T-helper 1 cell treated with Interleukin-12 subunit alpha and Interleukin-12 subunit beta and Interleukin-4 antibody, amounts not matched to agents 30 μg/mL and 1 μg/mL, for 36 hours (primary cell): ENCODE results near the gene EEA1.
"Not testable (repeated sequence)": the region's sequence is repeated elsewhere in the genome, so short reads cannot be mapped to it uniquely, and the experiment has no call there.

ENCODE experiments used
- H3K27ac Mint-ChIP-seq: one replicate; pipeline ENCODE4 v1.8.0; 2021; ENCODE audit warnings: mild to moderate bottlenecking, mixed read lengths
- H3K27me3 Mint-ChIP-seq: one replicate; pipeline ENCODE4 v1.8.0; 2021; ENCODE audit warnings: low read depth, mixed read lengths
- H3K36me3 Mint-ChIP-seq: one replicate; pipeline ENCODE4 v1.8.0; 2021; ENCODE audit warnings: low read depth, mixed read lengths
- H3K4me1 Mint-ChIP-seq: one replicate; pipeline ENCODE4 v1.8.0; 2021; ENCODE audit warnings: low read depth, mixed read lengths
- H3K4me3 Mint-ChIP-seq: one replicate; pipeline ENCODE4 v1.8.0; 2021; ENCODE audit warnings: mild to moderate bottlenecking, moderate library complexity, mixed read lengths
- H3K9me3 Mint-ChIP-seq: one replicate; pipeline ENCODE4 v1.8.0; 2021; ENCODE audit warnings: mixed read lengths

The EEA1 gene

DNA sequence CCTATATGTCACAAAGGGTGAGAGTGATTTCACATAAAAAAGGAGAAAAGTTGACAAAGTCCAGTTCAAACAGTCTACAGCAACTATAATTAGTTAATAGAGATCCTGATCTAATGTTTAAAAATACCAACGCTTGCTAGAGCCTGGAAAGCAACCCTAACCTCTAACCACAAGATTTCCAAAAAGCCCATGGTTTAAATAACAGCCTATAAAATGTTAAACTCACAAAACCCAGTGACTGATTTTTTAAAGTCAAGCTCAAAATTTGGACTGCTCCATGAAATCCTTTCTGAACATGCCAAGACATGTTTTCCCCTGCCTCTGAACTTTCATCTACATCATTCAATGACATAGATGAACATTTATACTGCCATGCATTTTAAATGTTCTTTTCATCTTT lies 144.7 kb downstream of the EEA1 start:
- H3K27ac Mint-ChIP-seq = no peak overlapping the region
- no peaks in the 10 kb centered on the region for H3K27me3 Mint-ChIP-seq
- peaks cover 5% of the 10 kb centered on the region for H3K4me1 Mint-ChIP-seq
- peaks cover 2% of the 10 kb centered on the region for H3K36me3 Mint-ChIP-seq
- H3K4me3 Mint-ChIP-seq = no peak overlapping the region
- no peaks in the 10 kb centered on the region for H3K9me3 Mint-ChIP-seq

DNA sequence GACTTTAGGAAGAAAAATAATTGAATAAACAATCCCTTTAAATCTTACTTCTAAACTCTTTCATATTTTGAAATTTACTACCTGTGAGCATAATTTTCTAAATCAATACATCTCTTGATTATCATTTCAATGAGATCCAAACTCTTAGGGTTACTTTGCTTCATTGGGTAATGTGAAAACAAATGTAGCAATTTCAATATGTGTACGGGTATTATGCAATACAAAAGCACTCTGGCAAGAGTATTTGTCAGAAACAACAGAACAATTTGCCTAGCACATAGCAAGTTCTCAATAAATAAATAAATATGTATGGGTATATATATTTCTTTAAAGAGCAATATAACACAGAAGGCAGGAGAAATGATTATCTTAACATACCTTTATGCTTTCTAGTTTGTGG lies 149.2 kb downstream of the EEA1 start:
- no peak overlapping the region for H3K4me3 Mint-ChIP-seq
- H3K9me3 Mint-ChIP-seq = no peaks in the 10 kb centered on the region
- H3K4me1 Mint-ChIP-seq = peaks cover 9% of the 10 kb centered on the region
- H3K27ac Mint-ChIP-seq = no peak overlapping the region
- no peaks in the 10 kb centered on the region for H3K27me3 Mint-ChIP-seq
- H3K36me3 Mint-ChIP-seq = peaks cover 12% of the 10 kb centered on the region

DNA sequence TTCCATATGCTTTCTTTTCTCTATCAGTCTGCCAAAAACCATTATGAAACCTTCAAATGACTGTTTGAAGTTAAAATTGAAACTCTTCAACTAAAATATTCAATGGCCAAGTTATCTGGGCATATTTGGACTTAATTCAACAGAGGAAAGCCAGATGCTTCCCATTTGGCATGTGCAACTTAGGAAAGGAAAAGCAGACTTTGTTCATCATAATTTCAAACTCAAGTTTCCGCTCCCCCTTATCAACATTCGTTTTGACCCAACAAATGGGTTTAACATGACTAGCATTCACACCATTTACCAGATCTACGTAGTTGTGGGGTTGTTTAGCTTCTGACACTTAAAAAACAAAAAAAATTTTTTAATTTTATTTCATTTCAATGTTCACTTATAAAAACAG lies 150.6 kb downstream of the EEA1 start:
- Mint-ChIP-seq H3K4me3 (no peak overlapping the region), H3K9me3 (no peaks in the 10 kb centered on the region), H3K27me3 (no peaks in the 10 kb centered on the region), H3K4me1 (peaks cover 9% of the 10 kb centered on the region), H3K36me3 (peaks cover 12% of the 10 kb centered on the region), H3K27ac (no peak overlapping the region)

DNA sequence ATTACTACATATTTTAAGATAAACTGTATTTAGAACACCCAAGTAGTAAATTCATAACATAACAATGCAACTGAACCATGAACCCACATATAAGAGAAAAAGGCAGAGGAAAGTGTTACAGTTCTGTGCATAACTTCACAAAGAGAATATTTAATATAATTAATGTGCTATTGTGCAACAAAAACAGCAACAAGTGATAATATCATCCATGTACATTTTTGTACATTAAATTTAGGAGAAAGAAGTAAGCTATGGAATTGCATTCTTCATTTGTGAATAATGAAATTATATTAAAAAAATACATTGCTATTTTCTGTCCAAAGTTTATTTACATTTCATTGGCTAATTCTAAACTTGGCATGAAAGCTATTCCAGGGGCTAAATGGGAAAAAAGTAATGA lies 153.7 kb downstream of the EEA1 start:
- Mint-ChIP-seq H3K27me3 (no peaks in the 10 kb centered on the region), H3K27ac (no peak overlapping the region), H3K36me3 (peaks cover 12% of the 10 kb centered on the region), H3K4me3 (no peak overlapping the region), H3K4me1 (peaks cover 4% of the 10 kb centered on the region), H3K9me3 (no peaks in the 10 kb centered on the region)

DNA sequence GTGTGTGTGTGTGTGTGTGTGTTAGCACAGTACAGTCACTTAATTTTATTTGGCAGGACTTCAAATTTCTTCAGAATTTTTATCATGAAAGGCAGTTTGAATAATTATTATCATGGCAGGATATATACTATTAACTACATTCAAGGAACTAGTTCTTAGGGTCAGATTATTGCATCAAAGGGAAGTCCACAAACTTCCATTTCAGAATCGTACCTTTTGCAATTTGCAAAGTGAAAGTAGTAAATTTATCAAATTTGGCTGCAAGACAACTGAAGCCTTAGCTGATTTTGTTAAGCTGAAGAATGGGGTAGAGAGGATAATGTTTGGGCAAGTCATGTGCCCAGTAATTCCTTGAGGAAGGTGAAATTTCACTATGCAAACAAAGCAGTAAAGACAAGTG lies 158.1 kb downstream of the EEA1 start:
- Mint-ChIP-seq H3K27ac (no peak overlapping the region), H3K27me3 (no peaks in the 10 kb centered on the region), H3K4me3 (no peak overlapping the region), H3K36me3 (no peaks in the 10 kb centered on the region), H3K4me1 (peaks cover 11% of the 10 kb centered on the region), H3K9me3 (no peaks in the 10 kb centered on the region)

DNA sequence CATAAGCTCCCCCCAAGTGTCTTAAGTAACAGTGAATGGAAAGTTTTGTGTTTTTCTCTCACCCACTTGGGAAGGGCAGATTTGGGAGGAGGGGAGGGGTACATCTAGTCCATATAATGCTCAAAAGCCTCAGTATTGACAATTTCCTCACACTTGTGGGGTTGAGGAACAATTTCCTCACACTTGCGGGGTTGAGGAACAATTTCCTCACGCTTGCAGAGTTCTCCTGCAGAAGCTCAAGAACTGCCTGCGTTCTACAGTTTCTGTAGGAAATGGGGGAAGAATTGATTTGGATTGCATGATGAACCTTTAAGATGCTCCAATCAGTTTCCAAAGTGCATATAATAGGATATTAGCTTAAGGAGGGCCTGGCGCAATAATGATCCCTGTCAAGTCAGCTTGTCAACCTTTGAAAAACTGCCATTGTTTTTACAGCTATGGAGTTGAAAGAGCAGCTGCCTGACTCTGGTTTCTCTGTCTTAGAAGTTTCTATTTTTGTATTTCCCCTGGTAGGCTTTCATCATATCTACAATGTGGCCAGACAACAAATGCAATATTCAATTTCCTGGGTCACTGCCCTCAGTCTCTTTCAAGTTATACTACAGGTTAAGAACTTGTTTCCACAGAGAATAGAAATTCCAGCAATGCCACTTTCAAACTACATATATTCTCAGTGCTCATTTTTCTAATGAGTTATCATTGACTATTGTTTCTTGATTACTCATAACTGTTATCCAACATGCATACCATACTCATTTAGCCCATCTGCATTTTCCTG lies 159.8 kb downstream of the EEA1 start:
- no peaks in the 10 kb centered on the region for H3K9me3 Mint-ChIP-seq
- H3K4me3 Mint-ChIP-seq = no peak overlapping the region
- H3K27me3 Mint-ChIP-seq = no peaks in the 10 kb centered on the region
- peak overlapping the region; percentile 26 for H3K27ac Mint-ChIP-seq
- H3K36me3 Mint-ChIP-seq = no peaks in the 10 kb centered on the region
- peaks cover 11% of the 10 kb centered on the region for H3K4me1 Mint-ChIP-seq

DNA sequence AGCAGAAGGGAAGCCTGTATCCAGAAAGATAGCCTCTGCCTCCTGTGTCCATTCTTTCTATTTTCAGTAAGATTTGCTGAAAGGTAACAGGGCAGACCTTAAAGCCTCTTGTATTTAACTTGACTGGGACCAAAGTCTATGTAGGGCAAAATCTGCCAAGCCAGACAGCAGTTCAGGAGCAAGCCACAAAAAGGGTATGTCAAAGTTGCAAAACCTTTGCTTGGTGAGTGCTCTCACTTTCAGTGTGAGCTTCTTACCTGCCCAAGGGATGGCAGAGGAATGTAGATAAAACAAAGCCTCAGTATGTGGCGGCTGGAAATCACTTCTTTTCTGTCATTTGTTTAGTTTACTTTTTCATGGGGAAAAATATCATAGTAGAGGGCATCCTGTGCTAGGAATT lies 163.2 kb downstream of the EEA1 start:
- no peaks in the 10 kb centered on the region for H3K36me3 Mint-ChIP-seq
- no peak overlapping the region for H3K4me3 Mint-ChIP-seq
- H3K9me3 Mint-ChIP-seq = no peaks in the 10 kb centered on the region
- H3K27ac Mint-ChIP-seq = no peak overlapping the region
- peaks cover 11% of the 10 kb centered on the region for H3K4me1 Mint-ChIP-seq
- peaks cover 8% of the 10 kb centered on the region for H3K27me3 Mint-ChIP-seq

DNA sequence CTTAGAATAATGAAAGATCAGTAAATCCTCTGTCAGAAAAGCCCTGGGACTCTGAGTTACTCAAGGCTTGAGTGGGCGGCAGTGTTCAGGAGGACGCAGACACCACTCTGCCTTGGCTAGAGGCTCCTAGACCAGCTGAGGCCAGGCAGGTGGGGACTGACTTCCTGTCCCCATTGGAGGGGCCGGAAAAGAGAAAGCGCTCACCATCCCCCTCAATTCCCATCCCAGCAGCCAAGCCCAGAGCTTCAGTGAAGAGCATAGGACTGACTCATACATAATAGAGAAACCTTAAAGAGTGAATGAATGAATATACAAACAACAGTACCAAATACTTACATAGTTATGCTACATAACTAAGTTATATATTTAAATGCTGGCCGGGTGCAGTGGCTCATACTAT lies 164.3 kb downstream of the EEA1 start:
- Mint-ChIP-seq H3K9me3 (no peaks in the 10 kb centered on the region), H3K27ac (no peak overlapping the region)

DNA sequence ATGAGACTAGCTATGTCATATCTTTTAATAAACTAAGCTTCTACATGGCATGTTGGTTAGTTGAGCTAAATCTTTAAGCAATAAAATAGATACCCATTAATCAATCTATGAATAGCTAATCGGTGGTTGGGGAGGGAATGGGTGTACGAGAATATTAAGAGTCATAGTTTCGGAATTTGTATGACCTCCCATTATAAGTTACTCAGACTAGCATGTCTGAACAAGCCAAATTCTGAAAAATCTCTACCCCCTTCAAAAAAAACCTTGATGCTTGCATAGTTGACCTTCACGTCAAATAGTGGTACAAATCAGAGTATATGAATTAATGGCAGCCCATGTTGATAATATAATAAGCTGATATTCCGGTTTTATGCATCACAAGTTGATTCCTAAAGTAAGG lies 166.3 kb downstream of the EEA1 start:
- H3K27me3 Mint-ChIP-seq = peaks cover 21% of the 10 kb centered on the region
- no peak overlapping the region for H3K4me3 Mint-ChIP-seq
- H3K36me3 Mint-ChIP-seq = no peaks in the 10 kb centered on the region
- no peak overlapping the region for H3K27ac Mint-ChIP-seq
- H3K9me3 Mint-ChIP-seq = no peaks in the 10 kb centered on the region
- H3K4me1 Mint-ChIP-seq = no peaks in the 10 kb centered on the region

More for the DNA sequence above, 164.3 kb downstream of the EEA1 start:
- H3K4me3 Mint-ChIP-seq = no peak overlapping the region
- no peaks in the 10 kb centered on the region for H3K36me3 Mint-ChIP-seq
- H3K4me1 Mint-ChIP-seq = peaks cover 11% of the 10 kb centered on the region
- peaks cover 8% of the 10 kb centered on the region for H3K27me3 Mint-ChIP-seq

DNA sequence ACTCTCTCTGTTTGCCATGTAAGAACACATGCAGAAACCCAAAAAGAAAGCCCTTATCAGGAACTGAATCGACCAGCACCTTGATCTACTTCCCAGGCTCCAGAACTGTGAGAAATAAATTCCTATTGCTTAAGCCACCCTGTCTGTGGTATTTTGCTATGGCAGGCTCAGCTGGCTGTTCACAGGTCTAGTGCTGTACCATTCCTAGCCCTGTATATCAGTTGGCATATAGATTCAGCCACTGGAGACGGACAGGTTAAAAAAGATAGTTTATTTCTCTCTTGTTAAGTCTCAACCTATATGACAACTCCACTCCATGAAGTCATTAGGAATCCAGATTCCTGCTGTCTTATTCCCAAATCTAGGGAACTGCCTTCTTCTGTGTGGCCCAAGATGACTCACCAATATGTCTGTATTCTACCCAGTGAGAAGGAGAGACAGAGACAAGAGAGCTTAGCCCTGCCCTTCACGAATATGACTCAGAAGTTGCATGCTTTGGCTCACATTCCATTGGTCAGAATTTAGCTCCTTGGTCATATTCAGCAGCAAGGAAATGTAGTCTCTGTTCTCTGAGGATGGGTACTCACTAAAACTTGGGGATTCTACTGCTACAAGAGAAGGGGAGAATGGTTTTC lies 169.3 kb downstream of the EEA1 start:
- H3K9me3 Mint-ChIP-seq = no peaks in the 10 kb centered on the region
- H3K36me3 Mint-ChIP-seq = no peaks in the 10 kb centered on the region
- H3K4me1 Mint-ChIP-seq = no peaks in the 10 kb centered on the region
- H3K4me3 Mint-ChIP-seq = no peak overlapping the region
- H3K27ac Mint-ChIP-seq = no peak overlapping the region
- H3K27me3 Mint-ChIP-seq = peaks cover 31% of the 10 kb centered on the region

DNA sequence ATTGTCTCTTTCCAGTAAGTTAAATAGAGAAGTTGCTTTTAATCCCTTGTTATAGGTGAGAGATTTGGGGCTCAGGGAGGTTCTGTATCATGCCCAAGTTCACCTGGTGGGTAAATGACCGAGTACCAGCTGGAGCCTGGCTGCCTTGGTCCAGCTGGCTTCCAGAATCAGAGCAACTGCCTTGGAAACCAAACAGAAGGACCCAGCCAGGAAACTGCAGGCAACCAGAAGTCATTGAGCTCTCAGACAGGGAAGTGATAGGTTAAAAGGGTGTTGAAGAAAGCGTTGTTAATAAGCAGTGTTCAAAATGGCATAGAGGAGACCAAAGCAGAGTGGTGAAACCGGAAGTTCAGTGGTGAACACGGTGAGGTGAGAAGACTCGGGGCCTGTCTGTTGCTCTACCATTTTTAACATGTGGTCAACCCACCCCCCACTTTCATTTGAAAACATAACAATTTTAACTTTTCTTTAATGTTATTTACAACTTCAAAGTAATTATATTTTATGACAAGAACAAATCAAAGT lies 171.4 kb downstream of the EEA1 start:
- H3K4me1 Mint-ChIP-seq = no peaks in the 10 kb centered on the region
- H3K4me3 Mint-ChIP-seq = no peak overlapping the region
- H3K9me3 Mint-ChIP-seq = no peaks in the 10 kb centered on the region
- H3K36me3 Mint-ChIP-seq = no peaks in the 10 kb centered on the region
- peaks cover 27% of the 10 kb centered on the region for H3K27me3 Mint-ChIP-seq
- H3K27ac Mint-ChIP-seq = no peak overlapping the region

DNA sequence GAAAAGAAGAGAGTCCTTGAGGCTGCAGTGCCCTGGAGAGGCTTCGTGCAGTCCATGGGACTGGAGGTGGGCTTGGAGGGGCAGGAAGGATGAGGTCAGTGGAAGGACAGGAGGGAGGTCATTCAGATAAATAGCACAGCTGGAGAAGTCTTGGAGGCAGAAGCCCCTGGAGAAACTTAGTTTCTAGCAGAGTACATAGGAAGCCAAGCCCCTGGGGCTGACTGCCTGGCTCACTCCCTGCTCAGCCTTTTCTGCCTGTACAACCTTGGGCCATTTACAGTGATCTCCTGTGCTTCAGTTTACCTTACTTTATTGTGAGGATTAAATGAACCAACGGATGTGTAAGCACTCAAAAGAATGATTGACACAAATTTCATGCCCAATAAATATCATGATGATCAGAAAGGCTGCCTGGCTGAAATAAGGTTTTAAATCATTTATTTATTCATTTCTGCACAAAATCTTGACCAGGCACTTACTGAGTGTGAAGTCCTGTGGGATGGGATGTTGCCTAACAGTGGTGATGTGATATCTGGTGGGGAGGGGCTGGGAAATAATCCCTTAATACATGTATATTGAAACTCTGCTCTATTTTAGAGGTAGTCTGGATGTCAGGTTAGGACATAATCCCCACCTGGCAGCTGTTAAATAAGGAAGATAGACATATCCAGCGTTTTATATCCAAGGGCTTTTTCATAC lies 172.0 kb downstream of the EEA1 start:
- Mint-ChIP-seq H3K27me3 (peaks cover 27% of the 10 kb centered on the region), H3K9me3 (no peaks in the 10 kb centered on the region), H3K4me3 (no peak overlapping the region), H3K4me1 (no peaks in the 10 kb centered on the region), H3K27ac (no peak overlapping the region), H3K36me3 (no peaks in the 10 kb centered on the region)

DNA sequence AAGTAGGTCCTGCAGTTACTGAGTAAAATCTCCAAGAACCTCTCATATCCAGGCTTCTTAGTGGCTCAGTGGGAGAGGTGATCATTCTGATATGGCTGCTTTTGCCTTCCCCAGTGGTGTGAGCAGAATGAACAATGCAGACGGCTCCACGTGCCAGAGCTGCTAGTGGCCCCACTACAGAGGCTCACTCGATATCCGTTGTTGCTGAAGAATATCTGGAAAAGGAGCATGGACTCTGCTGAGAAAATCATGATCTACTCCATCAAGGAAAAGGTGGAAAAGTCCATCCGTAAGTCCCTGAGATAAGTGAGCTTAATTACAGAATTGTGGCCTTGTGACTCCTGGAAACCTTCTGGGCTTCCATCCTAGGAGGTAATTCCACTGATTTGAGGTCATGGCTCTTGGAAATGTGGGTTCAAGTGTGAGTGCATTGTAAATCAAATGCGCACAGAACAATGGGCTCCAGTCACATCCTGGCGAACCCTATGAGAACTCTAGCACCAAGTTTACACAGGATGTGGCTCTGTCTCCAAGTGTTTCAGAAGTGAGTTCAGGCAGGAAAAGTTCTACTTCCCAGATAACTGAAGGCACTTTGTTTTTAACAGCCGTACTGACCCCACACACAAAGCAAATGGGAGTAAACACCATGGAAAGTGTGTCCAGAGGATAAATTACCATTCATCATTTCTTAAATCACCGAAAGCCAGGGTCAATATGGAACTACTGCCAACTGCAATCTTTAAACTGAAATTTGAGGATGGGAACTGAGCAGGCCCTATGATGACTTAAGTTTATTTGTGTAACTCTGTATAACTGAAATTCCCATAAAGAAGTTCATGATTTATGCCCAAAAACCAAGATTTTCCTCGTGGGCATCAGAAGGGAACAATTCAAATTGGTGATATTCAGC lies 174.9 kb downstream of the EEA1 start:
- H3K27me3 Mint-ChIP-seq = peaks cover 22% of the 10 kb centered on the region
- H3K27ac Mint-ChIP-seq = no peak overlapping the region
- H3K36me3 Mint-ChIP-seq = no peaks in the 10 kb centered on the region
- no peaks in the 10 kb centered on the region for H3K4me1 Mint-ChIP-seq
- no peaks in the 10 kb centered on the region for H3K9me3 Mint-ChIP-seq
- no peak overlapping the region for H3K4me3 Mint-ChIP-seq

DNA sequence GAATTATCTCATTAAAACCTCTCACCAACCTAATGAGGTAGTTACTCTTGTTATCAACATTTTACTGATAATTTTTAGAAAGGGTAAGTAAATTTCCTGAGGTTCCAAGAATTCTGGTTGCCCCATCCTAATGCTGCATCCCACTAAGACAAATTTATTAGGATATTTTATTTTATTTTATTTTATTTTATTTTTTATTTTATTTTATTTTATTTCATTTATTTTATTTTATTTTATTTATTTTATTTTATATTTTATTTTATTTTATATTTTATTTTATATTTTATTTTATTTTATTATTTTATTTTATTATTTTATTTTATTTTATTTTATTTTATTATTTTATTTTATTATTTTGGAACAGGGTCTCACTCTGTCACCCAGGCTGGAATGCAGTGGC lies 179.4 kb downstream of the EEA1 start:
- not testable (repeated sequence) for H3K4me3 Mint-ChIP-seq, H3K27ac Mint-ChIP-seq, H3K27me3 Mint-ChIP-seq, H3K36me3 Mint-ChIP-seq, H3K4me1 Mint-ChIP-seq, H3K9me3 Mint-ChIP-seq
